ENCODE results near the gene ENPP3. TPM values are rescaled to one million over a fixed set of nuclear protein-coding genes. Genes with fewer than 3 reads are reported as not detected.

ENPP3 gene
- total and polyA plus RNA-seq, 9 of the 15 experiments (the other 6 are each of a cell fraction or from before 2014, with no cell fraction given), result 14.0 to 32.8 (median 21.6) TPM

- ATAC-seq (no peak), FAIRE-seq (no peak), DNase-seq (ENCODE audit: extremely low read depth in 1 of 4, low spot score in 3 of 4) (no peak)
- 94% methylated on average over 2 of the region's 2 CpGs for WGBS (ENCODE audit: insufficient coverage, low coverage, missing lambda C conversion rate)
- Histone ChIP-seq H4K20me1 (replicated peaks; ENCODE audit: control insufficient read depth, insufficient read depth, low read length) (no peaks in the 10 kb centered on the region), H3K4me1 (replicated peaks in 1 of 2; ENCODE audit: control insufficient read depth in 2 of 2, insufficient read depth in 2 of 2, low read length in 2 of 2) (no peaks in the 10 kb centered on the region), H3K9me3 (replicated peaks; ENCODE audit: control insufficient read depth, insufficient read depth, low read depth, low read length) (no peaks in the 10 kb centered on the region), H3K9ac (ENCODE audit: insufficient read depth in 1 of 2, low read depth in 2 of 2, low read length in 2 of 2) (no peak overlapping the region), H3K36me3 (ENCODE audit: control insufficient read depth, insufficient read depth, low read length) (peaks cover 44% of the 10 kb centered on the region; the same call in 2 of the 3 replicates), H3K9me1 (ENCODE audit: control insufficient read depth, insufficient read depth, low read length) (no peaks in the 10 kb centered on the region), H3K4me2 (ENCODE audit: insufficient read depth, low read length) (no peak overlapping the region), H3K79me2 (ENCODE audit: control insufficient read depth, insufficient read depth, low read length) (no peaks in the 10 kb centered on the region), H3K27me3 (ENCODE audit: control insufficient read depth in 2 of 2, insufficient read depth in 2 of 2, low read length in 2 of 2) (no peaks in the 10 kb centered on the region), H3K4me3 (no peak overlapping the region), H2AFZ (ENCODE audit: low read depth, low read length) (no peak overlapping the region), H3K27ac (ENCODE audit: extremely low read depth, low read depth, low read length) (no peak overlapping the region)
- TF ChIP-seq MAZ (CRISPR knock-in tag; conservative IDR thresholded peaks at IDR 0.05 in 1 of 2, IDR thresholded peaks at IDR 0.05 in 1 of 2) (no peak), ZNF146 (CRISPR knock-in tag; IDR thresholded peaks at IDR 0.05; ENCODE audit: unreplicated experiment) (peak; percentile 72), ZNF780A (CRISPR knock-in tag; IDR thresholded peaks at IDR 0.05) (no peak), HNRNPL (IDR thresholded peaks at IDR 0.05; ENCODE audit: low read depth, low read length) (no peak), MCM7 (IDR thresholded peaks at IDR 0.05) (no peak), RBM25 (IDR thresholded peaks at IDR 0.05; ENCODE audit: low read depth, low read length, severe bottlenecking) (peak; percentile 24), ZNF316 (IDR thresholded peaks at IDR 0.05) (0 out of 2 replicates have a peak, but pooled peaks have one; percentile 18)
- no TSS peak for BruUV-seq (replicated peaks)
- intact Hi-C loops (cut with micrococcal nuclease), result no loop called here
- in situ Hi-C loops (cut with MboI), result no loop called here
- CTCF ChIA-PET (ENCODE audit: low intra/inter-chr PET ratio), result no interaction called here
- POLR2A ChIA-PET, result no interaction called here
Measured at GRCh38 chr6:131673184-131673583, 36.1 kb downstream of the ENPP3 start.

DNA sequence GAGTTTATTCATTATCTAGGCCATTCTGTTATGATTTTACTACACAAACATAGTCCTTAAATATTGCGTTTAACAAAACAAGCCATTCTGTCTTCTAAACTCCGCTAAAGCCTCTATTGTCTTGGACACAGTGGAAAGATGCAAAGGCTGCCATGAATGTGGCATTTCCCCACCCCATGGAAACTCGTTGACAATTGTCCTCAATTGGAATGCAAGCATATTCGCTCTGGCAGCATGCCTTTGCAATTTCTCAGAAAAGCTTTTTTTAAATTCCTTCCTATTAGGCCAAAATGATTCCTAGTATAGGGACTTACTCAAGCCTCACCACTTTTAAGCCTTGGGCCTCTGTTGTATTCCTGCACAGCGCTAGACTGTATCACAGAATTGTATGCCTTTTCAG lies 41.3 kb downstream of the ENPP3 start:
- no peaks in the 10 kb centered on the region for H3K27me3 ChIP-seq (ENCODE audit: control insufficient read depth in 2 of 2, insufficient read depth in 2 of 2, low read length in 2 of 2)
- no peak overlapping the region for H3K4me3 ChIP-seq
- ChIA-PET CTCF (ENCODE audit: low intra/inter-chr PET ratio) (no interaction called here), POLR2A (no interaction called here)
- H3K9me3 ChIP-seq (replicated peaks; ENCODE audit: control insufficient read depth, insufficient read depth, low read depth, low read length), result no peaks in the 10 kb centered on the region
- BruUV-seq (replicated peaks), result no TSS peak
- H4K20me1 ChIP-seq (replicated peaks; ENCODE audit: control insufficient read depth, insufficient read depth, low read length), result no peaks in the 10 kb centered on the region
- no peak for DNase-seq (ENCODE audit: extremely low read depth in 1 of 4, low spot score in 3 of 4)
- H3K27ac ChIP-seq (ENCODE audit: extremely low read depth, low read depth, low read length), result no peak overlapping the region
- H3K4me1 ChIP-seq (replicated peaks in 1 of 2; ENCODE audit: control insufficient read depth in 2 of 2, insufficient read depth in 2 of 2, low read length in 2 of 2), result no peaks in the 10 kb centered on the region
- no peak overlapping the region for H2AFZ ChIP-seq (ENCODE audit: low read depth, low read length)
- WGBS (ENCODE audit: insufficient coverage, low coverage, missing lambda C conversion rate), result 78% methylated on average over 5 of the region's 5 CpGs
- peaks cover 31% of the 10 kb centered on the region; the same call in 2 of the 3 replicates for H3K36me3 ChIP-seq (ENCODE audit: control insufficient read depth, insufficient read depth, low read length)
- ATAC-seq, result no peak
- H3K4me2 ChIP-seq (ENCODE audit: insufficient read depth, low read length), result no peak overlapping the region
- H3K9ac ChIP-seq (ENCODE audit: insufficient read depth in 1 of 2, low read depth in 2 of 2, low read length in 2 of 2), result no peak overlapping the region
- FAIRE-seq, result no peak
- in situ Hi-C loops (cut with MboI), result no loop called here
- no peaks in the 10 kb centered on the region for H3K9me1 ChIP-seq (ENCODE audit: control insufficient read depth, insufficient read depth, low read length)
- intact Hi-C loops (cut with micrococcal nuclease), result no loop called here
- H3K79me2 ChIP-seq (ENCODE audit: control insufficient read depth, insufficient read depth, low read length), result no peaks in the 10 kb centered on the region
- TF ChIP-seq ATF3 (IDR thresholded peaks at IDR 0.05), result no peak
- TF ChIP-seq ATF3 (CRISPR knock-in tag; conservative IDR thresholded peaks at IDR 0.05), result no peak
- no peak for TF ChIP-seq RB1 (IDR thresholded peaks at IDR 0.05; ENCODE audit: low read depth)
- no peak for TF ChIP-seq NELFE (IDR thresholded peaks at IDR 0.05; ENCODE audit: insufficient read depth, insufficient read length)
- no peak for TF ChIP-seq YY1 (IDR thresholded peaks at IDR 0.05; ENCODE audit: borderline replicate concordance in 1 of 3, control insufficient read depth in 1 of 3, extremely low read depth in 1 of 3, insufficient read depth in 3 of 3, insufficient read length in 1 of 3, insufficient replicate concordance in 2 of 3, low read depth in 1 of 3, low read length in 2 of 3)
- no peak for TF ChIP-seq HDAC6 (IDR thresholded peaks at IDR 0.05; ENCODE audit: low read depth, low read length)
- no peak for TF ChIP-seq E4F1 (CRISPR knock-in tag; IDR thresholded peaks at IDR 0.05; ENCODE audit: borderline replicate concordance)
